ENCODE data around the gene FMO1. TPM values are rescaled to one million over a fixed set of nuclear protein-coding genes. Genes with fewer than 3 reads are reported as not detected.
A peak's percentile ranks its signal among the peaks of the same experiment; 100 is the strongest.

Gene FMO1
- total RNA-seq, 1 experiment from 2014 or later, result not detected

GRCh38 chr1:171313835-171314320 lies 65.6 kb downstream of the FMO1 start, which contains the start of gene FMO4:
FMO4 (plus strand) TSS chr1:171314183; CDS start chr1:171319826, 5,643 bp downstream.
- no peak within 1 kb of the TSS for H2BK120ac ChIP-seq (ENCODE audit: low read depth, low read length, poor library complexity, severe bottlenecking)

More at GRCh38 chr1:171313835-171314320, 65.6 kb downstream of the FMO1 start, which contains the start of gene FMO4:
- Mint-ChIP-seq H3K4me1 (peaks cover 19 to 24% of the 10 kb centered on the region in 2 experiments), H3K36me3 (ENCODE audit: insufficient read depth in 1 of 3, low read depth in 3 of 3) (peaks cover 0 to 7% (median 2%) of the 10 kb centered on the region in 3 experiments; a peak in 2 of 7 replicates), H3K4me3 (peak within 1 kb of the TSS; percentile 61 to 69), H3K9me3 (peaks cover under 1 to 5% of the 10 kb centered on the region in 2 experiments; a peak in 3 of 5 replicates), H3K27me3 (ENCODE audit: low read depth) (no peaks in the 10 kb centered on the region), H3K27ac (peak within 1 kb of the TSS; percentile 40 to 94 (median 70); a peak in 6 of 7 replicates)
- Histone ChIP-seq H3K9me3 (ENCODE audit: control insufficient read depth, low read depth, low read length) (no peaks in the 10 kb centered on the region), H2AK5ac (ENCODE audit: insufficient read length, low read length) (no peak within 1 kb of the TSS), H3K27ac (ENCODE audit: insufficient read length, low read depth, low read length) (no peak within 1 kb of the TSS), H3K18ac (ENCODE audit: insufficient read length, low read depth, low read length) (no peak within 1 kb of the TSS), H2BK15ac (ENCODE audit: low read depth, low read length) (no peak within 1 kb of the TSS), H4K5ac (ENCODE audit: insufficient read length, low read depth, low read length) (no peak within 1 kb of the TSS), H3K79me2 (ENCODE audit: insufficient read depth, low read length) (no peaks in the 10 kb centered on the region), H3K14ac (ENCODE audit: insufficient read depth, low read length) (no peak within 1 kb of the TSS), H4K20me1 (ENCODE audit: control insufficient read depth, insufficient read depth, insufficient read length) (no peaks in the 10 kb centered on the region), H2AFZ (ENCODE audit: low read length) (no peak within 1 kb of the TSS), H2BK20ac (ENCODE audit: low read depth, low read length, poor library complexity, severe bottlenecking) (no peak within 1 kb of the TSS), H3K4me1 (ENCODE audit: insufficient read depth, low read length) (no peaks in the 10 kb centered on the region; the same call in 1 of the 2 replicates), H3K23ac (ENCODE audit: insufficient read length, low read depth, low read length) (no peak within 1 kb of the TSS), H3K23me2 (ENCODE audit: insufficient read length, low read depth, low read length, poor library complexity, severe bottlenecking) (no peaks in the 10 kb centered on the region), H3K79me1 (ENCODE audit: insufficient read depth, low read depth, low read length, poor library complexity, severe bottlenecking) (no peaks in the 10 kb centered on the region), H3K9ac (ENCODE audit: extremely low read depth, insufficient read length, low read length) (no peak within 1 kb of the TSS), H3T11ph (ENCODE audit: low read length) (no peak within 1 kb of the TSS), H3K56ac (ENCODE audit: insufficient read length, low read depth, low read length) (no peak within 1 kb of the TSS), H3K27me3 (ENCODE audit: insufficient read depth, low read length) (no peaks in the 10 kb centered on the region), H4K91ac (ENCODE audit: insufficient read length, low read depth, low read length) (no peak within 1 kb of the TSS), H3K4me2 (ENCODE audit: insufficient read depth, insufficient read length, low read length) (peak within 1 kb of the TSS; percentile 22), H2BK5ac (ENCODE audit: insufficient read length, low read length) (no peak within 1 kb of the TSS), H3K4ac (ENCODE audit: low read depth, low read length) (no peak within 1 kb of the TSS), H4K8ac (replicated peaks; ENCODE audit: insufficient read length, low read depth, low read length) (no peak within 1 kb of the TSS), H2BK12ac (ENCODE audit: insufficient read length, low read depth, low read length) (no peak within 1 kb of the TSS)
- WGBS (ENCODE audit: extremely low coverage, insufficient read length, low lambda C conversion rate), result no CpG with 5 or more reads among the region's 10 CpGs
- DNase-seq, result peak; percentile 94
- TF ChIP-seq CTCF (conservative IDR thresholded peaks at IDR 0.05), result peak; percentile 93

All from H9 (cell line).